WERI-Rb-1 (cell line): Measurements from ENCODE around the gene CTU2.

Experiments used
- DNase-seq: peaks from one replicate; pipeline ENCODE4 v3.0.0-alpha.2; 2020
- H3K27ac ChIP-seq: fragments of 250-450 bp; sonication (Bioruptor Pico); 2 replicates; pipeline ENCODE4 v1.5.1; 2020; ENCODE audit warnings: mild to moderate bottlenecking, moderate library complexity
- H3K27me3 ChIP-seq: fragments of 250-450 bp; sonication (Bioruptor Pico); 2 replicates; pipeline ENCODE4 v1.5.1; 2021; ENCODE audit warnings: mild to moderate bottlenecking, low read depth, moderate library complexity; ENCODE audit not compliant: insufficient read depth, severe bottlenecking
- H3K36me3 ChIP-seq: fragments of 250-450 bp; sonication (Bioruptor Pico); 2 replicates; pipeline ENCODE4 v1.5.1; 2020; ENCODE audit warnings: mild to moderate bottlenecking, moderate library complexity
- H3K4me3 ChIP-seq: 2 replicates; pipeline ENCODE4 v1.5.1; 2011; ENCODE audit warnings: low read depth, mild to moderate bottlenecking, control low read depth, low read length
- H3K9me3 ChIP-seq: fragments of 250-450 bp; sonication (Bioruptor Pico); 2 replicates; pipeline ENCODE4 v1.5.1; 2021; ENCODE audit warnings: mild to moderate bottlenecking, moderate library complexity; ENCODE audit not compliant: severe bottlenecking
- TF ChIP-seq, protein P1 (sequence below): IDR thresholded peaks from 2 replicates; pipeline ENCODE4 v1.5.1; 2011; ENCODE audit warnings: low read depth, mild to moderate bottlenecking, control low read depth, inconsistent platforms, low read length

Gene CTU2

DNA sequence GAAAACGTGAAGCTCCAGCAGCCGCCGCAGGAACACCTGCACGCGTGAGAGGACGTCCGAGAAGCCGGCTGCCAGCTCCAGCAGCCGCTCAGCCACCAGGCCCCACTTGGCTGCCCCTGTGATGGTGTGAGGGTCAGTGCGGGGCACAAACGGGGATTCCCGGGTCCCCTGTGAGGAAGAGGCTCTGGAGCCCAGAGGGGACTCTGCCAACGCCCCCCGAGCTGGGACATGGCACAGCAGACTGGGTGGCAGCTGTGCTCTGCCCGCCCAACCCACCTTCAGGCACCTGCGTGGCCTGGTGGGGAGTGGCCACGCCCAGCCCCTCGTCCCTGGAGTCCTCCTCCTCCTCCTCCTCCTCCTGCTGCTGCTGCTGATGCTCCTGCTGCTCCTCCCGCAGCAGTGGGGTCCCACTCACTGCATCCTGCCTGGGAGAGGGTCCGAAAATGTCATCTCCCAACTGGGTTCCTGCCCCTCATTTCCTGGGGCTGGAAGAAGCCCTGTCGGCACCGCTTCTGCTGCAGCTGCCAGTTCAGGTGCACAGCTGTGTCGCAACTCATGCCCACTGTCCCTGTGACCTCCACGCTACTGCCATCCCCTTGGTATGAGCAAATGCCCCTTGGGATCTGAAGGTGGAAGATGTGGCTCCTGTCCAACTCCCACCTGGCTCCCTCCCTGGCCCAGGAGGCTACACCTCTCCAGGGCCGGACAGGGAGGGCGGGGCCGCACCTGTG is 27.5 kb downstream of the CTU2 start:
- H3K4me3 ChIP-seq = no peak overlapping the region
- H3K9me3 ChIP-seq = no peaks in the 10 kb centered on the region
- TF ChIP-seq, protein P1, sequence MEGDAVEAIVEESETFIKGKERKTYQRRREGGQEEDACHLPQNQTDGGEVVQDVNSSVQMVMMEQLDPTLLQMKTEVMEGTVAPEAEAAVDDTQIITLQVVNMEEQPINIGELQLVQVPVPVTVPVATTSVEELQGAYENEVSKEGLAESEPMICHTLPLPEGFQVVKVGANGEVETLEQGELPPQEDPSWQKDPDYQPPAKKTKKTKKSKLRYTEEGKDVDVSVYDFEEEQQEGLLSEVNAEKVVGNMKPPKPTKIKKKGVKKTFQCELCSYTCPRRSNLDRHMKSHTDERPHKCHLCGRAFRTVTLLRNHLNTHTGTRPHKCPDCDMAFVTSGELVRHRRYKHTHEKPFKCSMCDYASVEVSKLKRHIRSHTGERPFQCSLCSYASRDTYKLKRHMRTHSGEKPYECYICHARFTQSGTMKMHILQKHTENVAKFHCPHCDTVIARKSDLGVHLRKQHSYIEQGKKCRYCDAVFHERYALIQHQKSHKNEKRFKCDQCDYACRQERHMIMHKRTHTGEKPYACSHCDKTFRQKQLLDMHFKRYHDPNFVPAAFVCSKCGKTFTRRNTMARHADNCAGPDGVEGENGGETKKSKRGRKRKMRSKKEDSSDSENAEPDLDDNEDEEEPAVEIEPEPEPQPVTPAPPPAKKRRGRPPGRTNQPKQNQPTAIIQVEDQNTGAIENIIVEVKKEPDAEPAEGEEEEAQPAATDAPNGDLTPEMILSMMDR = no peak
- DNase-seq = no peak
- no peaks in the 10 kb centered on the region for H3K36me3 ChIP-seq
- H3K27me3 ChIP-seq = no peaks in the 10 kb centered on the region
- no peak overlapping the region for H3K27ac ChIP-seq

GRCh38 chr16:88734361-88734728 is 28.0 kb downstream of the CTU2 start:
- Histone ChIP-seq H3K4me3 (no peak overlapping the region), H3K36me3 (no peaks in the 10 kb centered on the region), H3K27ac (no peak overlapping the region), H3K9me3 (no peaks in the 10 kb centered on the region), H3K27me3 (no peaks in the 10 kb centered on the region)
- DNase-seq = no peak
- TF ChIP-seq, protein P1 = no peak

GRCh38 chr16:88735121-88735520 is 28.8 kb downstream of the CTU2 start:
- Histone ChIP-seq H3K36me3 (no peaks in the 10 kb centered on the region), H3K27ac (no peak overlapping the region), H3K4me3 (no peak overlapping the region), H3K9me3 (no peaks in the 10 kb centered on the region), H3K27me3 (no peaks in the 10 kb centered on the region)
- no peak for DNase-seq
- TF ChIP-seq, protein P1 = no peak

- no peak overlapping the region for H3K27ac ChIP-seq
- no peaks in the 10 kb centered on the region for H3K9me3 ChIP-seq
- TF ChIP-seq, protein P1 = no peak
- no peak for DNase-seq
- no peaks in the 10 kb centered on the region for H3K36me3 ChIP-seq
- no peak overlapping the region for H3K4me3 ChIP-seq
- H3K27me3 ChIP-seq = no peaks in the 10 kb centered on the region
Observed at GRCh38 chr16:88735616-88736015, 29.3 kb downstream of the CTU2 start.

DNA sequence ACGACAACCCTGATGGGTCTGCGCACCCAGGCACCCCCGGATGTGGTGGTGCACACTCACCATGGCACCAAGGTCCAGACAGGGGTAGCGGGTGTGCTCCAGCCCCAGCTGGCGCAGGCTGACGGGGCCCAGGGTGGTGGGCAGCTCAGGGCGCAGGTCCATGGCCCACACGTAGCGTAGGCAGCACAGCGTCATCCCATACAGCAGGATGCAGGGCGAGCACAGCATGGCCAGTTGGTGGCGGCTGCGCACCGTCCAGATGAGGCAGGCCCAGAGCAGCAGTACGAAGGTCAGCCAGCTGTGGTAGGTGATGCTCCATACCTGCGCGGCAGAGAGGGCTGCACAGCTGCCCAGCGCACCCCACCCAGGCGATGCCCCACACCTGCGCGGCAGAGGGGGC is 29.8 kb downstream of the CTU2 start:
- no peak for DNase-seq
- Histone ChIP-seq H3K9me3 (no peaks in the 10 kb centered on the region), H3K36me3 (no peaks in the 10 kb centered on the region), H3K27me3 (no peaks in the 10 kb centered on the region), H3K4me3 (no peak overlapping the region), H3K27ac (no peak overlapping the region)
- TF ChIP-seq, protein P1 = no peak

GRCh38 chr16:88736496-88736895 is 30.2 kb downstream of the CTU2 start:
- no peaks in the 10 kb centered on the region for H3K27me3 ChIP-seq
- DNase-seq = no peak
- TF ChIP-seq, protein P1 = no peak
- H3K36me3 ChIP-seq = no peaks in the 10 kb centered on the region
- H3K27ac ChIP-seq = no peak overlapping the region
- H3K9me3 ChIP-seq = no peaks in the 10 kb centered on the region
- no peak overlapping the region for H3K4me3 ChIP-seq
